GM20000 (cell line): ENCODE data around the gene BAIAP2L2.
A peak's percentile ranks its signal among the peaks of the same experiment; 100 is the strongest.

Experiments
- DNase-seq: peaks from one replicate; pipeline ENCODE4 v3.0.0; 2012; ENCODE audit warnings: low spot score
- TF ChIP-seq, protein P1 (sequence below): IDR thresholded peaks from 2 replicates; pipeline ENCODE4 v1.5.1; 2012; ENCODE audit warnings: mild to moderate bottlenecking, control low read depth; ENCODE audit errors: extremely low read depth, missing control alignments

BAIAP2L2 gene

DNA sequence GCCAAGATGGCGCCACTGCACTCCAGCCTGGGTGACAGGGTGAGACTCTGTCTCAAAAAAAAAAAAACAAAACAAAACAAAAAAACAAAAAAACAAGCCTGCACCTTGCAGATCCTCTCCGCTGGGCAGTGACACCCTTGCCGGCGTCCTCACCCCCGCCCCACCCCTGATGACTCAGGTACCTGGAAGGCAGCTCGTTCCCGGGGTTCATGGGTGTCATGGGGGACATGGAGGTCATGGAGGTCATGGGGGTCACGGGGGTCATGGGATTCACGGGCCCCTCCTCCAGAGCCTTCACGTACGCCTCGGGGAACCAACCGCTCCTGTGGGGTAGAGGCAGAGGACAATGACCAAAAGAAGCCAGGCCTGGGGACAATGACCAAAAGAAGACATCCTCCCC is 23.5 kb downstream of the BAIAP2L2 start:
- TF ChIP-seq, protein P1, sequence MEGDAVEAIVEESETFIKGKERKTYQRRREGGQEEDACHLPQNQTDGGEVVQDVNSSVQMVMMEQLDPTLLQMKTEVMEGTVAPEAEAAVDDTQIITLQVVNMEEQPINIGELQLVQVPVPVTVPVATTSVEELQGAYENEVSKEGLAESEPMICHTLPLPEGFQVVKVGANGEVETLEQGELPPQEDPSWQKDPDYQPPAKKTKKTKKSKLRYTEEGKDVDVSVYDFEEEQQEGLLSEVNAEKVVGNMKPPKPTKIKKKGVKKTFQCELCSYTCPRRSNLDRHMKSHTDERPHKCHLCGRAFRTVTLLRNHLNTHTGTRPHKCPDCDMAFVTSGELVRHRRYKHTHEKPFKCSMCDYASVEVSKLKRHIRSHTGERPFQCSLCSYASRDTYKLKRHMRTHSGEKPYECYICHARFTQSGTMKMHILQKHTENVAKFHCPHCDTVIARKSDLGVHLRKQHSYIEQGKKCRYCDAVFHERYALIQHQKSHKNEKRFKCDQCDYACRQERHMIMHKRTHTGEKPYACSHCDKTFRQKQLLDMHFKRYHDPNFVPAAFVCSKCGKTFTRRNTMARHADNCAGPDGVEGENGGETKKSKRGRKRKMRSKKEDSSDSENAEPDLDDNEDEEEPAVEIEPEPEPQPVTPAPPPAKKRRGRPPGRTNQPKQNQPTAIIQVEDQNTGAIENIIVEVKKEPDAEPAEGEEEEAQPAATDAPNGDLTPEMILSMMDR = no peak
- no peak for DNase-seq

DNA sequence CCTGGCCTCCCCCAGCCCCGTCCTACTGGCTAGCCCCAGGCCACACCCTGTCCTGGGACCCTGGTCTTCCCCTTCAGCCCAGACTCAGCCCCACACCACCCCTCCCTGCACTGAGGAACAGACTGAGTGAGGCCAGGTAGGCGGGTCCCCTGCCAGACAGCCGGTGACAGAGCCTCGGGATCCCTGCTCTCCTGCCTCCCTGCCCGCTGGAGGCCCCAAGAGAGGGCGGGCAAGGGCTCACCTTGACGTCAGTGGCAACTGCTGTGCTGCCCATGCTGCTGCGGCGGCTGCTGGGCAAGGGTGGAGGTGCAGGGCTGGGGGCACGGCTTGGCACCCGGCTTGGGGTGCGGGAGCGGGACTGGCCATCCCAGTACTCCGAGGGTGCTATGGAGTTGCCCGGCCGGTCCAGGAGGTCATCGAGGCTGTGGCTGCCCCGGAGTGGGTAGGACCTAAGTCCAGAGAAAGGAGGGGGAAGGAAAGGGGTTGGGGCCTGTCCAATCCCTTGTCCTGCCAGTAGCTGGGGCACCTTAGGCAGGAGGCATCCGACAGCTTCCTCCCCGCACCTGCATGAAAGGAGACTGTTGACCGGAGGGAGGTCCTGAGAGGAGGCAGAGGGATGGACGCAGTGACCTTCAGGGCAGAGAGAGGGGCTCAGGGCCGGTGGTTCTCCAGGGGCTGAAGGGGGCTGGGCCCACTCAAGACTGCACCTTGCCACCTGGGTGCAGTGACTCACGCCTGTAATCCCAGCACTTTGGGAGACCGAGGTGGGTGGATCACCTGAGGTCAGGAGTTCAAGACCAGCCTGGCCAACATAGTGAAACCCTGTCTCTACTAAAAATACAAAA is 24.3 kb downstream of the BAIAP2L2 start:
- TF ChIP-seq, protein P1 = no peak
- no peak for DNase-seq

DNA sequence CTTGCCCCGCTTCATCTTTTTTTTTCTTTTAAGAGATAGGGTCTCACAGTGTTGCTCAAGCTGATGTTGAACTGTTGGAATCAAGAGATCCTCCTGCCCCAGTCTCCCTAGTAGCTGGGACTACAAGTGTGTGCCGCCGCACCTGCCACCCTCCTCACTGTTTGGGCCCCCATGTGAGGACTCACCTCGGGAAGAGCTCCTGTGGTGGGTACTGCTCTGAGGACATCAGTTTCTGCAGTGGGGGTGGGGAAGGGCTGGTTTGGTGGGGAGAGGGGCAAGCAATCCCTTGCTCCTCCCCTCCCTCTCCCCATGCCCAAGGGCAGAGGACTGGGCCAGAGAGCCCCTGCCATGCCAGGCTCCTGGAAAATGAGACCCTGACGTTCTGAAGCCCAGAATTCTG is 25.0 kb downstream of the BAIAP2L2 start:
- DNase-seq = no peak
- TF ChIP-seq, protein P1 = no peak

DNA sequence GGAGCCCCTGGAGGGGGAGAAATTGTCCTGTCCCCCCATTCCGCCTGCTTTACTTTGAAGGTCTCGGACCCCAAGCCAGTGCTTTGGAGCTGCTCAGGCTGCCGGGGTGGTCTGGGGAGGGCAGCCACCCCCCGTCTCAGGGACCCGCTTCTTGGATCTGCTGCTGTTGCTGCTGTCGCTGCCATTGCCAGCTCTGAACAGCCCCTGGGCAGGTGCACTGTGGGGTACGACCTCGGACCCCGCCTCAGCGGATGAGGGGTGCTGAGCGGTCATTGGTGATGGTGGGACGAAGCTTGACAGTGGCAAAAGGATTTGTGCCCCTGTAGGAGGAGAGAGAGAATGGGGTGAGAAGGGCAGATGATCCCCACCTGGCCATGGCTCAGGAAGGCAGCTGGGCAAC is 25.4 kb downstream of the BAIAP2L2 start:
- TF ChIP-seq, protein P1 = no peak
- DNase-seq = no peak

DNA sequence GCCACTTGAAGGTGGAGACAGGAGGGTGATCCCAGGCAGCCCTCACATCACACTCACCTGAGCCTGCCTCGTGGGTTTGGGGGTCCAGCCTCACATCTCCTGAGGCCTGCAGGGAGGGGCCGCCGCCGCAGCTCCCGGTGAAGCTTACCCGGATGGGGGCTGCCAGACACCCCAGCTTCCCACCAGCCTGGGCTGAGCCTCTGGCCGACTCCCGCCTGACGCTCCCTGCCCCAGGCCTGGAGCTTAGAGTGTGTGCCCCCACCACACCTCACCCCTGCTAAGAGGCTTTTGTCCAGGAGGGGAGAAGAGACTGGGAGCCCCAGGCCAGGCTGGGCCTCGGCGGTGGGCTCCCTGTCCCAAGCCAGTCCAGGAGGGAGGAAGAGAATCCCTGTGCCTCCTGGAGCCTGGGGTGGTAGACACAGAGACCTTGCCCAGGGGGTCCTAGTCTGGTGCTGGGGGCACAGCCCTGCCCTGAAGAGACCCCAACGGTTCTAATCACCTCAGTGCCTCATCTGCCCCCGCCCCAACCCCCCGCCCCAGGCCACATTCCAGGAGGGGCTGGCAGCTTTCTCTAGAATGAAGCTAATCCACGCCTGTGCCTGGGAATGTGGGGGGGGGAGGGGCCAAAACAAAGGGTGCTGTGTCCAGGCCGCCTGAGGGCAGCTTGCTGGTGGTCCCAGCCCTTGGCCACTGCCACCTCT is 26.4 kb downstream of the BAIAP2L2 start, which contains the start of gene SLC16A8:
SLC16A8 (minus strand) TSS at position 254 of the 701 bp plus-strand sequence. CDS start 1,311 bp downstream, outside the sequence.
- DNase-seq = no peak
- TF ChIP-seq, protein P1 = no peak

DNA sequence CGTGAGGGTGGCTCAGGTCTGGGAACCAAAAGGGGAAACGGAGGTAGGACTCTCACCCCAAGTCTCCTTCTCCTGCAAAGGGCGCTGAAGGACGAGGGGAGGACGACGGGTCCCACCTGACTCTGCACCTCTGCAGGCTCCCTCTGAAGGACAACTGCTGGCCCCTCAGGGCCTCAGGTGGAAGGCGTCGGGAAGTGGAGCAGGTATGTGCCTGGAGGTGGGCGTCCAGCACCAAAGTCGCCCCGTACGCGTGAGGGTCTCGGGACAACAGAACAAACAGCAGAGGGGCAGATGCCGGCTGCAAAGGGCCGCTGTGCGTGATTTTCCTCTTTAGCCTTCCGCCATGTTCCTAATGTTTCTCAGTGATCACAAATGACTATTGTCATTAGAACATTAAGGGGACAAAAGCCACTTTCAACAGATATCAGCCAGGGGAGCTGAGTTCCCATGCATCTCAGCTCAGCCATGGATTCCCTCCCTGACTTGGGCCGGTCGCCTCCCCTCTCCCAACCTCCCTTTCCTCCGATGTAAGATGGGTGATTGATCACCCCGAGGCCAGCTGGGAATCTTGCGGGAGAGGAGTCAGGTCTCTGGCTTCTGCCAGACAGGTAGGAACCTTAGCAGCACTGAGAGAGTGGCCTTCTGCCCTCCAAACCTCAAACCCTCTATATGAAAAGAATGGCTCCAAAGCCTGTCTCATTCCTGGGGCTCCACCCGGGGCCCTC is 27.3 kb downstream of the BAIAP2L2 start:
- TF ChIP-seq, protein P1 = no peak
- DNase-seq = peak; percentile 27
